Measurements from ENCODE around the gene CD209.

The CD209 gene

DNA sequence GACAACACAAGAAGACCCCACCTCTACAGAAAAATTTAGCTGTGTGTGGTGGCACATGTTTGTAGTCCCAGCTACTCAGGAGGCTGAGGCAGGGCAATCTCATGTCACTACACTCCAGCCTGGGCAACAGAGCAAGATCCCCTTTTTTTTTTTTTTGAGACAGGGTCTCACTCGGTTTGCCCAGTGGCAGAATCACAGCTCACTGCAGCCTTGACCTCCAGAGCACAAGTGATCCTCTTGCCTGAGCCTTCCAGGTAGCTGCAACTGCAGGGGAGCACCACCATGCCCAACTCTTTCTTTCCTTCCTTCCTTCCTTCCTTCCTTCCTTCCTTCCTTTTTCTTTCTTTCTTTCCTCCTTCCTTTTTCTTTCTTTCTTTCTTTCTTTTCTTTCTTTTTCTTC lies 11.2 kb downstream of the CD209 start:
- no peak for DNase-seq

DNA sequence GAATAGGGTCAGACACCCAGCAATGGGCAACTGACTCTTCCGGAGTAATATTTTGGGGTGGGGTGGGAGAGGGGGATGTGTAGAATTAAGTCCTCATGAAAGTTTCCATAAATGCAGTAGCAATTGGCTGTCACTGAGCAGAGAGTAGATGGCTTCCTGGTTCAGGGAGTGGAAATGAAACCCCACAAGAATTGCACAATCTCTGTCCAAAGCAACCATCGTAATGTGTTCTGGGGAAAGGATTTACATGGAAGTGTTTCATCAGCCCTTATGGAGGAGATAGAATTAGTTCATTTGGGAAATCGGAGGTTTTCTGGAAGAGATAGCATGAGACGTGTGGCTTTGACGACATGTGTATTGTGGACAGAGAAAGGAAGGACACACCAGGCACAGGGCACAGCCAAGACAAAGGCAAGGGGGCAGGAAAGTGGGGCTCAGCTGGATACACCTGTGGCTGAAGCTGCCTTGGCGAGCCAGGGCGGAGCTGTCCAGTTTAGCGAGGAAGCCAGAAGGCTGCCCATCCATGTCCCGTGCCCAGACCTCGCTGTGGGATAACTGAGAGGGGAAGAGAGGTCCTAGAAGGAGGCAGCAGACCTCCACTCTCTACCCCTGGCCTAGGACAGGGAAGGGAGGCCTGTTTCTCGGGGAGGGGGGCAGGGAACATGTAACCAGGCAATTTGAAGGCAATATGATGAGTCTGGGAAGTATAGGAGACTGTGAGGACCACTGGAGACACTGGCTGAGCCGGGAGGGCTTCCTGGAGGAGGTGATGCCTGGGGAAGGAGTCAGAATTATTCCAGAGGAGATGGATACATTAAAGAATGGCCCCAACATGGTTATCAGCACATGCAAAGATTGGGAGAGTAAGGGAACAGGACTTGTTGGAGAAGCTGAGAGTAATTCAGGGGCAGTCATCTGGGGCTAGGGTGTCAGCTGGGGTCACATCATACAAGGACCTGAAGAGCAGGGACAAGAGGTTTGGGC lies 12.8 kb downstream of the CD209 start:
- no peak for DNase-seq

DNA sequence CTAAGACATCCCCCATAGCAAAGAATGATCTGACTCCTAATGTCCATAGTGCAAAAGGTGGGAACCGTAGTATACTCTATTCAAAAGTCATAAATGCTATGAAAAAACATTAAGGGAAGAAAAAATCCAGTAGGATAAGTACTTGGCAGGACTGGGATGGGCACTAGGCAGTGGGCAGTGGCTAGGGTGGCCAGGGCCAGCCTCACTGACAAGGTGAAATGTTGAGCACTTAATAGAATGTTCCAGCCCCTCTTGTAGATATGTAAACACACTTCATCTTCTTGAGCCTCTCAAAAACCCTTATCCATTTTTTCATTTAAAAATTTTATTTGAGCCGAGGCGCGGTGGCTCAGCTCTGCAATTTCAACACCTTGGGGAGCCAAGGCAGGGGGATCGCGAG lies 14.0 kb downstream of the CD209 start:
- no peak for DNase-seq

DNA sequence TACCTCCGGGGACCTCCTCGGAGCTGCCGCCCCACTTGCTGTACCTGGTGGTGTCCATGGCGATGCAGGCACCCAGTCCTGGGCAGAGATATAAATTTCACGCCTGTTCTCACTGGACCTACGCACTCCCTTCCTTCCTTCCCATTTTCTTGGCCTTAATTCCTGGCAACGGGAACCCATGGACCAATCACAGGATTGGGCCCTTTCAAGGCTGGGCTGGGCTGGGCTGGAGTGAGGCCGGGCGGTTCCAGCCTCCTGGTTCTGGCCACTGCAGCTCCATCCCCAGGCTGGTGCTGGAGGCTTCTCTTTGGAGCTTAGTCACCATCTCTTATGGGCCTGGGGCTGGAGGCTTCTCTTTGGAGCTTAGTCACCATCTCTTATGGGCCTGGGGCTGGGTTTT lies 15.3 kb downstream of the CD209 start, which contains the start of gene CLEC4G:
TSS of gene CLEC4G (minus strand) at position 66 of the 400 bp plus-strand sequence. CDS start at position 58, 8 bp downstream.
- DNase-seq = no peak

DNA sequence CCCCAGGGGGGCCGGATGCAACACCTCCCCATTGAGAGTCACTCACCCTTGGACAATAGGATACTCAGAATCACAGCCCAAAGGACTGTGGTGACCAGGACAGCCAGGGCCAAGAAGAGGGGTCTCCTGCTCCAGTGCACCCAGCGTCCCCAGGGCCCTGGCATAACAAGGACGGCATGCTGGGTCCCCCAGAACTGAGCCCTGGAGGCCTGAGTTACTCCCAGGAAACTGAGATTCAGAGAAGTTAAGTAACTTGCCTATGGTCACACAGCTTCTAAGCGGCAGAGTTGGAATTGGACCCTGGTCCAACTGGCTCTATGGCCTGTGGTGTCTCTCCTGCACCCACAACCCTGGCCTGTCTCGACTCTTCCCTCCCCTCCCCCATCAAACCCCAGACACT lies 15.7 kb downstream of the CD209 start:
- no peak for DNase-seq

DNA sequence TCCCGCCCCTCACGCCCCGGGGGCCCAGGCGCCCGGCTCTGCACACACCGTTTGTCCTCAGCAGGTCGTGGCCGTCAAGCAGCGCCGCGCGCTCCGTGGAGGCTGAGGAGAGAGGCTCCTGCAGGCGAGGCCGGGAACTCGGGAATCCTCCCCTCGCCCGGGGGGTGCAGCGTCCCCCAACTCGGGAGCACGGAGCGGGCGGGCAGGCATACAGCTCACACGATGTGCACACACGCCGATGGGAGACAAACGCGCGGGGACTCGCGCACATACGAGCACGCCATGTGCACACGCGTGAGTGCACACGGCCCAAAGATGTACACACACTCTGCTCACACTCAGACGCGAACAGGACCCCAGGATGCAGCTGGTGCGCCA lies 16.1 kb downstream of the CD209 start:
- no peak for DNase-seq

DNA sequence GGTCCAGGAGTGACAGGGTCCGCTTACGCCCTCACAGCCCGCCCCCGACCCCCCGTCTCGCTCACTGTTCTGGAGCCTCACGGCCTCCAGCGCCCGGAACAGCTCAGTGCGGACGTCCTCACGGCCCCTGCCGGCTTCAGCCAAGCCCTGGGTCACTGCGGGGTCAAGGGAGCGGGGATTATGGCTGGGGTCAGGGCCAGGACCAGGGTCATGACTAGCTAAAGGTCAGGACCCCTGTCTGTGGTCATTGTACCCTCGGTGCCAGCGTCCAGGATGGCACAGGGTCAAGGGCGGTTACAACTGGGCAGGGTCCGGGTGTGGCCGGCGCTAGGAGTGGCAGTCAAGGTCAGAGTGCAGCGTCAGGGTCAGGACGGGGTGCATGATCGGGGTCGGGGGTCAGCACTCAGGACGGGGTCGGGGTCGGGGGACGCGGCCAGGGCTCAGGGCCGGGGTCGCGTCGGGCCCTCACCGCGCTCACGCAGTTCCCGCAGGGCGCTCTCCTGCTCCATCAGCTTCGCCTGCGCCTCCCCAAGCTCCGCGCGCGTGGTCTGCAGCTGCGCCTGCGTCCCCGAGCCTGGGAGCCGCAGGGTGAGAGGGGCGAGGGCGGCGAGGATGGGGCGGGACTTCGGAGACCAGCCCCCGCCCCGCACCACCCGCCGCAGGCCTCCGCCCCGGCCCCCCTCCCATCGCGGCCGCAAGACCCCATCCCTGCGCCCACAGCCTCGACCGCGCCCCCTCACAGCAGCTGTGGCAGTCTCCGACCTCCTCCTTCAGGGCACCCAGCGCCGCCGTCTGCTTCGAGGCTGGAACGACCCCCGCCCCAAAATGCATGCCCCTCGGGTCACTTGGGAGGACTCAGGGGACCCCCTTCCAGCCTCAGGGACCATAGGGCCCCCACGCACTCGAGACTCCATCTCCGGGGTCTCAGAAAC lies 16.8 kb downstream of the CD209 start:
- no peak for DNase-seq

DNA sequence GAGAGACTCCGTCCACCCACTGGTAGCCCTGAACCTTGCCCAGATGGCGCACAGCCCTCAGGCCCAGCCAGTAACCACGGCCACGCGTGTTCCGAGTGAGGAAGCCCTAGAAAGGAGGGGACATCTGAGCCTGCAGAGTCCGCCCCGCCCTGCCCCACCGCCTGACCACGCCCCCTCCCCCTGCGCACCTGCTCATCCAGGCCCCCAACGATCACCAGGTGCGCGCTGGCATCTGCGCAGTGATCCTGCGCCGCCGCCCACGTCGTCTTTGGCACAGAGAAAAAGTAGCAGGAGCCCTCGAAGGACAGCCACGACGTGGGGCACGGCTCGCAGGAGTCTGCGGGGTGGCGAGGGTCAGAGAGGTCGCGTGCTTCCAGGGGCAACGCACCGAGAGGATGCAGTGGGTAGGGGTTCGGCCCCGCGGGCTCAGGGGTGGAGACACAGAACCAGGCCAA lies 17.5 kb downstream of the CD209 start:
- no peak for DNase-seq

DNA sequence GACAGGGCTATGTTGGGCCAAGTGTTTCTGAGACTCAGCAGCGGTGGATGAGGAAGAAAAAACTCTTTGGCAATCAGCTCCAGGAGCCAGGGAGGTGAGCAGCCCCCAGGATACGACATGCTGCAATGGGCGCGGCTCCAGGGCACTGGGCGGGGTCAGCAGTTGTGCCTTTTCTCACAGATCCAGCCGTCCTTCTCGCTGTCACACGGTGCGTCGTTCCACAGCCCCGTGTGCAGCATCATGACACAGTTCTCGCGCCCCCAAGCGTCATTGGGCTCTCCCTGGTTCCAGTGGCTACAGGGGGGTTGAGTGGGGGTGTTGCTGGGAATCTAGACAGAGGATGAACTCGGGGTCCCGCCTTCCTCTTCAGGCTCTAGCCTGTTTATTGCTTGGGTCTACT lies 18.1 kb downstream of the CD209 start:
- no peak for DNase-seq

DNA sequence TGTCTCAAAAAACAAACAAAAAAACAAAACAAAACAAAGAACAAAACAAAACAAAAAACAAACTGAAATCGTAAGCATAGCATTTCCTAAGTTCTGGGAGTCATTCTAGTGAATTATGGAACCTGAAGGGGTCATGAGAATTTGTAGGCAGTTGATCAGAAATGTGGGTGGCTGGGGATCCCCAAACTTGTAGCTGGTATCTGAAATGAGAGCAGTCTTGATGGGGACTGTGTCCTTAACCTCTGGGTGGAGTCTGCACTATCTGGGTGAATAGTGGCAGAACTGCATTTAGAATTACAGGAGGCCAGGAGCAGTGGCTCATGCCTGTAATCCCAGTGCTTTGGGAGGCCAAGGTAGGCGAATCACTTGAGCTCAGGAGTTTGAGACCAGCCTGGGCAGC lies 21.5 kb downstream of the CD209 start:
- DNase-seq = no peak

DNA sequence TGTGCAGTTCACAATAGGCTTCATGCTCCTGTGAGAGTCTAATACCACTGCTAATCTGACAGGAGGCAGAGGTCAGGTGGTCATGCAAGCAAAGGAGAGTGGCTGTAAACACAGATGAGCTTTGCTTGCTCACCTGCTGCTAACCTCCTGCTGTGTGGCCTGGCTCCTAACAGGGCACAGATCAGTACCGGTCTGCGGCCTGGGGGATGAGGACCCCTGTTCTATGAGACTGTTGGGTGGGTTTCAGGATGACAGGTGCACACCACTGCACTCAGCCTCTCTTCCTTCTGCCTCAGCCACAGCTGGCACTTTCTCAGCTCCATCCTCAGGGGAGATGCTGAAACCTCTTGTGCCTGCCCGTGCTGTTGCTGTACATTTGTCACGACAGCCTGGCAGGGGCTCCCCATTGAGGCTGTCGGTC lies 25.1 kb downstream of the CD209 start:
- no peak for DNase-seq

DNA sequence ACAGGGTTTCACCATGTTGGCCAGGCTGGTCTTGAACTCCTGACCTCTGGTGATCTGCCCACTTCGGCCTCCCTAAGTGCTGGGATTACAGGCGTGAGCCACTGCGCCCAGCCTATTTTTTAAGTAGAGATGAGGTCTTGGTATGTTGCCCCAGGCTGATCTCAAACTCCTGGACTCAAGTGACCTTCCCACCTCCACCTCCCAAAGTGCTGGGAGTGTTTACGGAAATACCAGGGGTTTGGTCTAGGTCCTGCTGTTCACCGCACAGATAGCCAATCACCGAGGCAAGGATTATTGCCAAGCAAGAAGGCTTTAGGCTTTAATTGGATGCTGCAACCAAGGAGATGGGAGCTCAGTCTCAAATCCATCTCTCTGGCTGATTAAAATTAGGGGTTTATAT lies 27.0 kb downstream of the CD209 start:
- DNase-seq = no peak

DNA sequence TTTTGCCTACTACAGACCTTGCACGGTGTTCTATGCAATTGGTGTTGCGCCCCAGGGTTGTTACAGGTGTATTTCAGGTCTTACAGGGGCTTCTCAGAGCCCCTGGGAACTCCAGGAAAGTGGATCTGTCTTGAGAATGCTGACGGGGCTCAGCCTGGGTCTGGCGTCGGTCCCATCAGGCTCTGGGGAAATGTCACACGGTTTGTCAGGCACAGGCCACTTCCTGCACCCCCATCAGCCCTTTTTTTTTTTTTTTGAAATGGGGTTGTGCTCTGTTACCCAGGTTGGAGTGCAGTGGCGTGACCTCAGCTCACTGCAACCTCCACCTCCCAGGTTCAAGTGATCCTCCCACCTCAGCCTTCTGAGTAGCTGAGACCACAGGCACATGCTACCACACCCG lies 28.7 kb downstream of the CD209 start:
- DNase-seq = no peak

DNA sequence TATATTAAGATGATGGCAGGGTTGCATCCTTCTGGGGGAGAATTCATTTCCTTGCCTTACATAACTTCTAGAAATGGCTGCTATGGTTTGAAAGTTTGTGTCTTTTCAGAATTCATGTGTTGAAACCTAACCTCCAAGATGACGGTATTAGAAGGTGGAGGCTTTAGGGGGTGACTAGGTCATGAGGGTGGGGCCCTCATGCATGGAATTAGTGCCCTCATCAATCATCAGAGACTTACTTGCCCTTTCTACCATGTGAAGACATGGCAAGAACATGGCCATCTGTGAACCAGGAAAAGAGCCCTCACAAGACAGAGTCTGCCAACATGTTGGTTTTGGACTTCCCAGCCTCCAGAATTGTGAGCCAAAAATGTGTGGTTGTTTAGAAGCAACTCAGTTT lies 30.6 kb downstream of the CD209 start:
- DNase-seq = no peak

DNA sequence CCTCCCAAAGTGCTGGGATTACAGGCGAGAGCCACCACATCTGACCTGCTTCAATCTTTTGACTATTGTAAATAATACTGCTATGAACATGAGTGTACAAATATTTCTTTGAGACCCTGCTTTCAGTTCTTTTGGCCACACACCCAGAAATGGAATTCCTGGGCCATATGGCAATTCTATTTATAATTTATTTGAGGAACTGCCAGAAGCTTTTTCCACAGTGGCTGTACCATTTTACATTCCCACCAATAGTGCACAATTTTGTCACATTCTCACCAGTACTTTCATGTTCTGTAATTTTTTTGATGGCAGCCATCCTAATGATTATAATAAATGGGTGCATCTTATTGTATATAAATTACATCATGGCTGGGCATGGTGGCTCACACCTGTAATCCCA lies 31.7 kb downstream of the CD209 start:
- DNase-seq = no peak

DNA sequence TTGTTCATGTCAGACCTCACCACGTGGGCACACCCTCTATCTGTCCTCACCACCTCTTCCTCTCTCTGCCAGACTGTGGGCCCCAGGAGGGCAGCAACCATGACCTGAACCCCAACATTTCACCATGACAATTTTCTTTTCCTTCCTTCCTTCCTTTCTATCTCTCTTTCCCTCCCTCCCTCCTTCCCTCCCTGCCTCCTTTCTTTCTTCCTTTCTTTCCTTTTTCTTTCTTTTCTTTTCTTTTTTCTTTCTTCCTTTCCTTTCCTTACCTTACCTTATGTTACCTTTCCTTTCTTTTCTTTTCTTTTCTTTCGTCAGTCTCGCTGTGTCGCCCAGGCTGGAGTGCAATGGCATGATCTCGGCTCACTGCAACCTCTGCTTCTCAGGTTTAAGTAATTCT lies 36.7 kb downstream of the CD209 start:
- no peak for DNase-seq

DNA sequence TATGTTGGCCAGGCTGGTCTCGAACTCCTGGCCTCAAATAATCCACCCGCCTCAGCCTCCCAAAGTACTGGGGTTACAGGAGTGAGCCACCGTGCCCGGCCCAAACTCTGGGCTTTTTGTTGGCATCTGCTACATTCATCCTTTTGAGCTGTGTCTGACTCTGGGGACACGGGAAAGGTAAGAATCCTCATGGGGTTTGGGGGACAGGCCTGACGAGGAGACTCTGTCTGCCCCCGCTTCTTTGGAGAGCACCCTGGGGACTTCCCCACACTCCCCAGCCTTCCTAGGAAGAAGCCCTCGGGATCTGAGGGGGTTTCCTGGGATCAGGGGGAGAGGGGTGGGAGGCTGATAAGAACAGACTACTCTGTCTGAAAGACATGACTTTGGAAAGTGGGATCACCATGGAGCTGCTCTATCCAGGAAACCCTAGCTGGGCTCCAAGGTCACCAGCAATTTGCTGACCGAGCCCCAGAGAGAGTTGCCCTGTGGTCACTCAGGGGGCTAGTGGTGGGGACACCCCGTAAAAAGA lies 37.3 kb downstream of the CD209 start:
- DNase-seq = no peak

DNA sequence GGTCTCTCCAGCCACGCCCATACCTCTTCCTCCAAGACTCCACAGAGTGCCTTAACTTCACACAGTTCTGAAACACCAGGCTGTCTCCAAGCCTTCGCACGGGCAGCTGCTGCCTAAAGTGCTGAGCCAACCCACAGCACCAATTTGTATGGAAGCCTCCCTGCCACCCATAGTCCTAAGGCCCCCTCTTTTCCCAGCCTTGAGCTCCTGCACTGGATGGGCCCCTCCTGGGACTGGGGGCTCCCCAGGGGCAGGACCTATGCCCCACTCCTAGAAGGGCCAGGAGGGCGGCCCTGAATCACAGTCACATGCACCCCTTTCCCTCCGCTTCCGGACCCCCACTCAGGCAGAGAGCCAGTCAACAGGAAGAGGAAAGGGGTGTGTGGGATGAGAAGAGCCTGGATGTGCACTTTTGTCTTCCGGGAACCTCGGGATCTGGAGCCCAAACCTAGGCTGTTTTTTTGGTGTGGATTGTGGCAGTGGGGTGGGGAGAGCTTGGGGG lies 40.3 kb downstream of the CD209 start:
- DNase-seq = peak; percentile 59

DNA sequence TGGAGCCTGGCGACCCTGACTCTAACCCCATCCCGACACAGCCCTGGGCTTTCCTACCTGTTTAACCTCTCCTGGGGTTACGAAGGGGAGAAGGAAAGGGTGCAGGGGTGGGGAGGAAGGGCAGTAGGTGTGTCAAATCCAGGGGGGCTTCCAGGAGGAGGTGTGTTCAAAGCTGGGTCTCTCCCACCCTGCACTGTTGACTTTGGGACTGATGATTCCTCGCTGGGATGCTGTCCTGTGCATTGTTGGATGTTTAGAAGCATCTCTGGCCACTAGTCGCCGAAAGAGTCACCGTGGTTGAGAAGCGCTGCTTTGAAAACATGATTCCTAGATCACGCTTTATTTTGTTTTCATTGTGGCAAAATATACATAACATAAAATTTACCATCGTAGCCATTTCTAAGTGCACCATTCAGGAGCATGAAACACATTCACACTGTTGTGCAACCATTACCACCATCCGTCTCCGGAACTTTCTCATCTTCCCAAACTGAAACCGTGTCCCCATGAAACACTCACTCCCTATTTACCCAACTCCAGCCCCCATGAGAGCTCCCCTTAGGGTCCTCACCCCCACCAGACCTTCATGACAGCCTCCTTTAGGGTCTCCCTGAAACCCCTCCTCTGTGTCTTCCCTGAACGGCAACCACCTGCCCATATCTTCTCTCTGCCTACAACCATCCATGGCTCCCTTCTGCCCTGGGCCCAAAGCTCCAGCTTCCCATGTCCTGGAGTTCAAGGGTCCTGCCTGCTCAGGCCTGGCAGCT lies 41.0 kb downstream of the CD209 start:
- peak; percentile 55 for DNase-seq

DNA sequence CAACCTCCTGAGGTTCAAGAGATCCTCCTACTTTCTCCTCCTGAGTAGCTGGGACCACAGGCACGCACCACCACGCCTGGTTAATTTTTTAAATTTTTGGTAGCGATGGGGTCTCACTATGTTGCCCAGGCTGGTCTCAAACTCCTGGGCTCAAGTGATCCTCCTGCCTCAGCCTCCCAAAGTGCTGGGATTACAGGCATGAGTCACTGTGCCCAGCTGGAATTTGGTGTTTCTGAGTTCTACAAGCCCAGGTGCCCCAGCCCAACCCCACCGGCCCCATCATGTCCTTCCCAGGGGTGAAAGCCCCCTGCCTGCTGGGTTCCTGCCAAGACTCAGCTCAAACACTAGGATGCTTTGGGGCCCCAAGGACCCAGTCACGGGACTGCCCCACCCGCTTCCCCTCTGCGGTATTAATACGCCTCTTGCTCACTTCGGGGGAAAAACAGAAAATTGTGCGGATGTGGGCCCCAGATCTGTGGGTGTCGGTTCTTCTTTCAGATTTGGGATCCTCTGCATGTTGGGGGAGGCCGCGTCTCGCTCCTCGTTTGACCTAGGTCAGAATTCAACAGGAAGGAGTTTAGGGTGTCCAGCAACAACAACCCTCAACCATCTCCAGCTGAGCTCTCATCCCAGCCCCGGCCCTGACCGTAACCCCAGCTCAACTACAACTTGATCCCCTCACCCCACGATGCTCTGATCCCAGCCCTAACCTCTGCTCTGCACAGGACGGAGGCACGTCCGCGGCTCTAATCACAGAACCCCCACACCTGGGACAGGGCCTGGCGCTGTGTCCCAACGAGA lies 41.7 kb downstream of the CD209 start:
- peak; percentile 83 for DNase-seq

DNA sequence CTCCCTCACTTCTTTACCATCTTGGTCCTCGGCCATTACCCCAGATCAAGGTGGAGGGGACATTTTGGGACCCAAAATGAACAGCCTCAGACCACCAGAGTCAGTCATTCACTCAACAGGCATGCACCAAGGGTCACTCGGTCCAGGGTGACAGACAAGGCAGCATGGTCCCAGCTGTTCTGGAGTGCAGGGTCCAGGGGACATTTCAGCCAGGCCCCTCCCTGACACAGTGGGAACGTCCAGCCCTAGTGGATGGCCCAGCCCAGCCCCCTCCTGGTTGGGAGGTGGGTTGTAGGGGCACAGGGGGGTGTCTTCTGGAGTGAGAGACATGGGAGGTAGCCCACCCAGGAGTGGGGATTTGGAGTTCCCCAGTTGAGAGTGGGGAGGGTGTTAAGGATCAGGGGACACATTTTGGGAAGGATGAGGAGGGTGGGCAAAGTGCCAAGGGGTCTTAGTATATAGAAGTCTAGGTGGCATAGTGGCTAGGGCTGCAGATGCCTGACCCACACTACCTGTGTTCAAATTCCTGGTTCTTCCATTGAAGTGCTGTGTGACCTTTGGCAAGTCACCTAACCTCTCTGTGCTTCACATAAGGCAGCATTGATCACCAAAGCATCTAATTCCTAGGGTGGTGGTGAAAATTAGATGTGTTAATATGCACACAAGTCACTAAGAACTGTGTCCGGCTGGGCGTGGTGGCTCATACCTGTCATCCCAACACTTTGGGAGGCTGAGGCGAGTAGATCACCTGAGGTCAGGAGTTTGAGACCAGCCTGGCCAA lies 42.9 kb downstream of the CD209 start:
- no peak for DNase-seq

All from activated CD8-positive, alpha-beta memory T cell treated with anti-CD3 and anti-CD28 coated beads for 24 hours (primary cell).